NCI-H2196 treated with DMSO at 0.1 percent for 48 hours (cell line): ENCODE data around the gene TMEM190.
"Not testable (repeated sequence)": the region's sequence is repeated elsewhere in the genome, so short reads cannot be mapped to it uniquely, and the experiment has no call there.

Experiments
- DNase-seq: peaks from one replicate; lab custom pipeline; 2025; ENCODE audit not compliant: unreplicated experiment; lab: John Stamatoyannopoulos, UW

Gene TMEM190

GRCh38 chr19:55418185-55418584, 41.6 kb downstream of the TMEM190 start:
- peak; percentile 41 for DNase-seq

- DNase-seq = no peak
Observed at GRCh38 chr19:55419103-55419502, 42.5 kb downstream of the TMEM190 start.

- DNase-seq = no peak
Observed at GRCh38 chr19:55419624-55420236, 43.1 kb downstream of the TMEM190 start.

- DNase-seq = not testable (repeated sequence)
Observed at GRCh38 chr19:55421281-55421680, 44.7 kb downstream of the TMEM190 start.

GRCh38 chr19:55423225-55424005, 46.8 kb downstream of the TMEM190 start:
- no peak for DNase-seq

- DNase-seq = no peak
Observed at GRCh38 chr19:55424518-55424917, 47.9 kb downstream of the TMEM190 start.

GRCh38 chr19:55426042-55426441, 49.4 kb downstream of the TMEM190 start:
- no peak for DNase-seq
